ENCODE data around the gene RRP9.

GRCh38 chr3:51937611-51938450, 3.9 kb downstream of the RRP9 start:
- no peak for TF ChIP-seq CTCF (conservative IDR thresholded peaks at IDR 0.05 in 1 of 2, IDR thresholded peaks at IDR 0.05 in 1 of 2; ENCODE audit: extremely low read depth in 1 of 2, insufficient read depth in 1 of 2, low read depth in 1 of 2, low read length in 2 of 2)
- no peak for TF ChIP-seq EZH2 (IDR thresholded peaks at IDR 0.05; ENCODE audit: borderline replicate concordance, low read length)
